ENCODE measurements around the gene RHO. TPM values are rescaled to one million over a fixed set of nuclear protein-coding genes. Genes with fewer than 3 reads are reported as not detected.

The RHO gene
- total RNA-seq, 1 donor from 2014 or later = not detected

DNA sequence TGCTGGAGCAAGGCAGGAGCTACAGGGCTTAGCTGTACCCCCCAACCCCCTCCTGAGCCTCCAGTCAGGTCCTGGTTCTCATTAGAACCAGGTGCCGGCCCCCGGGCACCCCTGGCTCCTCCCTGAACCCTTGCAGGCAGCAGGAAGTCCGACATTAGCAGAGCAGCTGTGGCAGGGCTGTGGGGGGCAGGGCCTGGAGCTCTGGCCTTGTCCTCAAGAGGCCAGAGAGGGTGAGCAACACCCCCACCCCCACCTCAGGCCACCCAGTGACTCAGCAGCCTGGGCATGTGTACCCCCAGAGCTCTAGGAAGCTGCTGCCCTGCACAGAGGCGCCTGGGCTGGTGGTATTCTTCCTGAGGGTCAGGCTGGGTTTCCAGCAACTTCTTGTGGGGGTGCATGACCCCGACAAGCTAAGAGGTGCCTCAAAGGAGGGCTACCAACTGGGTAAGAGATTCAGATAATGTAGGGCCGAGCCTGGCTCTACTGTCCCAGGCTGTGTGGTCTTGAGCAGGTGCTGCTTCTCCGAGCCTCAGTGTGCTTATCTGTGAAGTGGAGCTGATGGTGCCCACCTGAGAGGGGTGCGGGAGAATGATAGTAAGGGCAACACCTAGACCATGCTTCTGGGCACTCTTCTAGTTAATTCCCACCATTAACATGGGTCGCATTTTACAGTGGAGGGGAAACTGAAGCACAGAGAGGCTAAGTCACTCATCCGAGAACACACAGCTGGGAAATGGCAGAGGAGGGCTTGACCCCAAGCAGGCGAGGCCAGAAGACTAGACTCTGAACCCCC, 30.5 kb downstream of the RHO start:
- peak in 1 of 2 donors; percentile 47 for DNase-seq (ENCODE audit: low read depth in 2 of 2)

DNA sequence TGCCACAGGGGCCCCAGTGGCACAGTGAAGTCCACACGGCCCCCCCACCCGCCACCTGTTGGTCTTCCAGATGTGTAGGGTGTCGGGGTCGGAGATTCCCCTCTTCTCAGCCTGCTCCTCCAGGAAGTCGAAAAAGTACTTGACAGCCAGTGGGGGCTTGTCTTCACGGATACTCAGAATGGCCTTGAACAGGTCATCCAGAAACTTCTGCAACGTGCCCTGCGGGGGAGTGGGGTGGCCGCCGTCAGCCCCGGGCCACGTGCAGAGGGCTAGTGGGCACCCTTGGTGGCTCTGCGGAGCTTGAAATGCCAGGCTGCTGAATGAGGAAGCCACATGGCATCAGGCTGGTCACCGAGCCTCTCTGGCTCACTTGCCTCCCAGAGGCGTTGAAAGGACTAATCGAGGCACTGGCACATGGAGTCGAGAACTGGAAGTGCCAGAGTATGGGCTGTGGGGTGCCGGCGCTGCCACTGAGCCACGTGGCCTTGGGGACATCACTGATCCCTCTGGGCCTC, 31.2 kb downstream of the RHO start:
- no peak for DNase-seq (ENCODE audit: low read depth in 2 of 2)

- no peak for DNase-seq (ENCODE audit: low read depth in 2 of 2)
Observed at GRCh38 chr3:129560269-129560787, 31.9 kb downstream of the RHO start.

DNA sequence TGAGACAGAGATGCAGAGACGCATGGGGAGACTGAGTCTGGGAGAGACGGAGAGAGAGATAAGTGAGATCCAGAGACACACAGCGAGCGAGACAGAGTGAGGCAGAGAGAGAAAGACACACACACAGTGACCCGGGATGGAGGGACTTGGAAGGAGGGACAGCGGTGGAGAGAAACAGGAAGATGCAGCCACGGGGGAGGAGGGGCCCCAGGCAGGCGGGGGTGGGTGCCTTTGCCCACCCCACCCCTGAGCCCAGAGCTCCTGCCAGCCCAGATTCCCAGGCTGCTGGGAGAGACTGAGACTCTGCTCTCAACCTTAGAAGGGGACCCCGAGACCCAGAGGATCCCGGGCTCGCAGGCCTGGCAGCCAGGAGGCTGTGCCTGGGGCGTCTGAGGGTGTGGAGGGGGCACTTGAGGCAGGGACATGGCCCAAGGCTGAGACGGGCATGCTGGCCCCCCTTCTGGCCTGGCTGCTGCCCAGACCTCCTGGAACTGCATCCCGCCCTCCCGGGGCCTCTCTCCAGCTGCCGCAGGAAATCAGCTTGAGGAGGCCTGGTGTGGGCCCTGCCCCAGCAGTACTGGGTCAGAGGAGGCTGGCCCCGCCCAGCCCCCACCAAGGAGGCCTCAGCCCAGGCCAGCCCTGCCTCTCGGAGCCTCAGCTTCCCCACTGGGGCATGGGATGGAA, 32.6 kb downstream of the RHO start:
- DNase-seq (ENCODE audit: low read depth in 2 of 2) = peak in 1 of 2 donors; percentile 60

DNA sequence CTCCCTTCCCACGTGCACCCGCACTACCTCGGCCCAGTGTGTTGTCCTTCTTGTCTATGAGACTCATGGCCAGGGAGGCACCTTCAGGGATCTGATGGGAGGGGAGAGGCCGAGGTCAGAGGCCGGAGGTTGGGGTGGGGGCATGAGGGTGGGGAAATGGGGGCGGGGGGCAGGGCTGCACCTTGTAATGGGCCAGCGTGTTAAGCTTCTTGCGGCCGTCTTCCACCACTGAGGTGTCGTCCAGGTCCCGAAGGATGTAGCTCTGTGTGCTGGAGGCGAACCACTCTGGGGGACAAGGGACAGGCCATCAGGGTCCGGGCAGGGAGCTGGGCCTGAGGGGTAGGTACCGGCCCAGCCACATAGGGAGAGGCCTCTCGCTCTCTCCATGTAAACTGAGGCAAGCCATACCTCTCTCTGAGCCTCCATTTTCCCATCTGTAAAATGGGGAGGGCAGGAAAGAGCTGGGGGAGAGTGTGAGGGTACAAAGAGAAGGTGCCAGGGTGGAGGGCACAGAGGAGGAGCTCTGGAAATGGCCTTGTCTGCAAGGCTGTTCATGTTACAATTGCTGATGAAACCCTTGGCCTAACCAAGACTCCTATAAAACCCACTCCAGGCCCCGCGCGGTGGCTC, 33.3 kb downstream of the RHO start:
- DNase-seq (ENCODE audit: low read depth in 2 of 2) = no peak

DNA sequence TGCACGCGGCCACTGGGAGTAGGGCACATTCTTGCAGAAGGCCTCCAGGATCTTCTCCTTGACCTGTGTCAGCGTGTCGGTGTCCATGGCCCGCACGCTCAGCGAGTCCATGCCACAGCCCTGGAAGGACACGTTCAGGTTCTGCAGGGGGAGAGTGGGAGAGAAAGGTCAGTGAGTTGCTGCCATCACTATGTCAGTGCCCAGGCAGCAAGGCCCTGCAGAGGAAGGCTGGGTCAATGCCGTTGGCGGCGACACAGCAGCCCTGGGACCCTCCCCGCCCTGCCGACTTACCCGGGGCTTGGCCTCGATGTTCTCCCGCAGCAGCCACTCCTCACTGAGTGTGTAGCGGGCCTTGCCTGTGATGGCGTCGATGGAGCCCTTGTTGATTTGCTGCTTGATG, 34.4 kb downstream of the RHO start:
- DNase-seq (ENCODE audit: low read depth in 2 of 2) = no peak

DNA sequence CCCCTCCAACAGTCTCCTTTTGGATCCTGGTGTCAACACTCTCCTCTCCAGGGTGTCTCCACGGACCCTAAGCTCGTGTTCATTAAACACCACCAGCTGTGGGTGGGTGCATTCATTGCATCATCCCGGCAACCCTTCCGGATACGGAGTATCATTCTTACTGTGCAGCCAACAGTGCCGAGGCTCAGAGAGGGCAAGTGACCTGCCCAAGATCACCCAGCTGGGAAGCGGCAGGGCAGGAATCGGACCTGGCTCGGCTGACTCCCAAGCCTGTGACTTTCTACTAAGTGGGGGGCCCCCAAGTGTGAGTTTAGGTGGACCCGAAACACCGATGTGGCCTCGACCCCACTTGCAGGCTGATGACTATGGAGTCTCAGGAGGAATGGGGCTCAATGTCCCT, 34.9 kb downstream of the RHO start:
- DNase-seq (ENCODE audit: low read depth in 2 of 2) = no peak

DNA sequence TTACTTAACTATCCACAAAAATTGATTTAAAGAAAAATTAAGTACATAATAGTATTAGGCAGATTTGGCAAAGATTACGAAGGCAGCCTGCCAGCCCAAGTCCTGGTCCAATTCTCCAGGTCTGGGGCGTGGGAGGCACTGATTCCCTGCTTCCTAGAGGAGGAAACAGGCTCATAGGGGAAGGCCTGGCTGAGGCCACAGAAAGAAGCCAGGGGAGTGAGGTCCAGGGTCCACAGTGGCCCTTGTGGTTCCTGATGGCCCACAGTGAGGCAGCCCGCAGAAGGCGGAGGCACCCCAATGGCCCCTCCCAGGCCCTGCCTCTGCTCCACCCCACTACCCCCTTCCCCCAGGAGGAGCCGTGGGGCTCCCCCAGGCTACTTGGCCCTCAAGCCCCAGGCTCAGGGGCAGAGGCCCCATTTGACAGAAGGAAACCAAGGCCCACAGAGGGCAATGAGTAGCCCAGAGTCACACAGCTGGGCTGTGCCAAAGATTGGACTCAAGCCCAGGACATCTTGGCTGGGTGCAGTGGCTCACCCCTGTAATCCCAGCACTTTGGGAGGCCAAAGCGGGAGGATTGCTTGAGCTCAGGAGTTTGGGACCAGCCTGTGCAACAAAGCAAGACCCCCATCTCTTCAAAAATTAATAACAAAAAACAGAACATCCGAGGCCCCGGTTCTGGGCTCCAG, 35.6 kb downstream of the RHO start:
- DNase-seq (ENCODE audit: low read depth in 2 of 2) = no peak

DNA sequence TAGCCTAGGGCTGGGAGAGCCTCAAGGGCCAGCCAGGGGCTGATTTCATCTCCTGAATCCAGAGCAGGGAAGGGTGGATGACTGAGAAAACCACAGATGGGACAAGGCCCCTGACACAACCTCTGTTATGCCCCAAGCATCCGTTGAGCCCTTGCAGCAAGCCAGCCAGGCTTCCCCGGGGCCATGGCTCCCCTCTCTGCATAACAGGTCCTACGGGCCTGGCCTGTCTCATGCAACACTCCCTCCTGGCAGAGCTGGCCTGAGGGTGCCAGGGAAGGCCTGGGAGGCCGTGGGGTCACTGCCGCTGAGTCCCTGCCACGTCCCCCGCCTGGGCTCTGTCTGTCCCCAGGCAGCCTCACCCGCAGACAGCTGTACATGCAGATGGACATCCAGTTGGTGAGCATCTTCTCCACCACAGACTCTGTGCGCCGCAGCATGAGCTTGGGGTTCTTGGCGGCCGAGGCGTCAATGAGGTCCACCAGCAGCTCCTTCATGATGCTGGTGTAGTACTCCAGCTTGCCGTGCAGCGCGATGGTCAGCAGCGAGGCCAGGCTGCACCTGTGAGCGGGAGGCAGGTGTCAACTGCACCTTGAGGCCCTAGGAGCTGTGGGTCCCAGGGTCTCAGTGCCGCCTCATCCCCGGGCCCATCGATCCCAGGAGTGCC, 36.7 kb downstream of the RHO start:
- DNase-seq (ENCODE audit: low read depth in 2 of 2) = no peak

DNA sequence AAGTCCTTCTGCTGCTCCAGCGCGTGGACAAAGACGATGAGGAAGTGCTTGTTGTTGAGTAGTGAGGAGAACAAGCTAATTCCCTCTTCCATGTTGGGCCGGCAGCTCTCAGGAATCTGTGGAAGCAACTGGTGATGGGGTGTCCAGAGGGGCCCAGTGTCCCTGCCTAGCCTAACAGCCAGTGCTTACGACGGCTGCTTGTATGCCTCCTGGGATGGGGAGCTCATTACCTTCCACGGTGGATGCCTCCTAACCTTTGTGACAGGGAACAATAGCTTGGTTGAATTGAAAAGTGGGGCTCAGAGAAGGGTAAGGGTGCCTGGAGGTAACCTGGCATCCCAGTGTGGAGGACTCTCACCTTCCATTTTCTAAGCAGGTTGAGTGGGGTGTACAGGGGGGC, 37.5 kb downstream of the RHO start:
- no peak for DNase-seq (ENCODE audit: low read depth in 2 of 2)

- no peak for DNase-seq (ENCODE audit: low read depth in 2 of 2)
Observed at GRCh38 chr3:129567176-129567705, 38.8 kb downstream of the RHO start.

DNA sequence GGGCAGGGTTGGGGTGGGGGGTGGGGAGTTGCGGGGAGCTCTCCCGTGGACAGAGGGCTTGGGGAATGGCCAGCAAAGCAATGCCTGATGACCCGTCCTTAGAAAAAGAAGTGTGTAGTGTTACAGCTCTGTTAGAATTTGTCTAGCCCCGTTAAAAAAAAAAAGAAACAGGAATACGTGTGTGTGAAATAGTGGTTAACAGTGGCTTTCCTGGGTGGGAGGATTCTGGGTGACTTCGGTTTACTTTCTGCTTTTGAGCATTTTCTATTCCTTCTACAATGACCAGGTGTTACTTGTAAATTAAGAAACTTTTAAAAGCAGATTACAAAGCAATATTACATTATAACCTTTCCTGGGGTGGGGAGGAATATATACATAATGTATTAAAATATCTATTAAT, 39.5 kb downstream of the RHO start:
- no peak for DNase-seq (ENCODE audit: low read depth in 2 of 2)

- no peak for DNase-seq (ENCODE audit: low read depth in 2 of 2)
Observed at GRCh38 chr3:129569856-129570255, 41.4 kb downstream of the RHO start.

DNA sequence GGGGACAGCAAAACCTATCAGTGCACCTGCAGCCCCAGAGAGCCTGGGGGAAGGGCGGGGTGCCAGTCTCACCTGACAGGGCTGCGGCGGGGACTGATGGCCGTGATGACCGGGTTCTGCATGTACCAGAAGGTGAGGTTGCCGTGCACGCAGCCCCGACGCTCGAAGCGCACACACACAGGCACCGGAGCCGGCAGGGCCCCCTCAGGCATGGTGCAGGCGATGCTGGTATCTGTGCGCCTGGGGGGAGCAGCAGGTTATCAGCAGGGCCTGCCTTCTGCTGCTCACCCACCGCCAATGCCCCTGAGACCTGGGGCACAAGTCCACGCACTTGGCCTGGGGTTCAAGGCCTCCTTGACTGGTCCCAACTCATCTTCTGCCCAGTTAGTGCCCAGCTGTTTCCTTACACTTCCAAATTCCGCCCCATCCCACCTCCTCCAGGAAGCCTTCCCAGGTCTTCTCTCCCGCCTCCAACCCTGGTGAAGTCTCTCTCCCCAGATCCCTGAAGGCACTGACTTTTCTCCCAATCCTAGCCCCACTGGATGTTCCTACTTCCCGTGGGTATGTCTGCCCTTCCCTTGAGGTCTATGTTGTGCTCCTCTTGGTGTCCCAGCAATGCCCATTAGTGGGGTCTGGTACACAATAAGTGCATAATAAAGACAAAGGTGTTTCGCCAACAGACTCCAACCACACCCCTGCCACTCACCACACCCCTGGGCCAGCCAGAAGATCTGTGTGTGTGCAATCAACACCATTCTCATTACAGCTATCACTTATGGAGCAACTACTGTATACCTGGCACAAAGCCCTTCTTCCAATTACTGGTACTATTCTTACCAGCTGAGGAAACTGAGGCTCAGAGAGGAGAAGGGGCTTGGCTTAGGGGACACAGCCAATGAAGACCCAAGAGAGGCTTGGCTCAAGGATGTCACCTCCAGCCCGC, 43.4 kb downstream of the RHO start:
- DNase-seq (ENCODE audit: low read depth in 2 of 2) = no peak

- no peak for DNase-seq (ENCODE audit: low read depth in 2 of 2)
Observed at GRCh38 chr3:129572603-129573002, 44.2 kb downstream of the RHO start.

- no peak for DNase-seq (ENCODE audit: low read depth in 2 of 2)
Observed at GRCh38 chr3:129573493-129573892, 45.1 kb downstream of the RHO start.

GRCh38 chr3:129574206-129574605, 45.8 kb downstream of the RHO start:
- no peak for DNase-seq (ENCODE audit: low read depth in 2 of 2)

- DNase-seq (ENCODE audit: low read depth in 2 of 2) = no peak
Observed at GRCh38 chr3:129575233-129575996, 47.0 kb downstream of the RHO start.

DNA sequence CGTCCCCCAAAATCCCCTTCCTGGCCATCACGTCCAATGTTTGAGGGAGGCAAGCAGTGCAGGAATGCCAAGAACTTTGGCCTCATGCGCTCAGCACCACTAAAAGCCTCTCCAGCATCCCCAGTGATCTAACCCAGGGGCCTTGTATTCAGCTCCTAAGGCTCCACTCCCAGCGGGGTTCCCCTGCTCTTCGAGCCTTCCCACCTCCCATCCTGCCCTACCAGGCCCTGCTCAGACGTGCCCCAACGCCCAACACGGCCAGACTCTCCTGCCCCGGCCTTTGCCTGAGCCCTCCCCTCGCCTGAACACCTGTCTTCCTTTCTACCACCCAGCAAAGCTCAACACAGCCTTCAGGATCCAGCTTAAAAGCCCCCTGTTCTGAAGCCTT, 47.6 kb downstream of the RHO start:
- DNase-seq (ENCODE audit: low read depth in 2 of 2) = no peak
